SK-N-SH treated with all-trans-retinoic acid at 6 μM for 48 hours (cell line): ENCODE measurements around the gene FGF14.

Source experiments
- ARNTL ChIP-seq: fragments of 450-650 bp; formaldehyde crosslinking; IDR thresholded peaks from 2 replicates; pipeline ENCODE4 v1.5.0; 2020; ENCODE audit warnings: low read depth, mild to moderate bottlenecking, moderate library complexity, borderline replicate concordance
- BACH2 ChIP-seq: fragments of 250-450 bp; sonication (Bioruptor Pico); IDR thresholded peaks from 2 replicates; pipeline ENCODE4 v1.9.0; 2021; ENCODE audit warnings: mild to moderate bottlenecking, borderline replicate concordance
- CSRNP3 ChIP-seq: fragments of 250-450 bp; sonication (Bioruptor Pico); IDR thresholded peaks from 2 replicates; pipeline ENCODE4 v1.5.1; 2021; ENCODE audit warnings: mild to moderate bottlenecking, moderate library complexity
- ISL1 ChIP-seq: fragments of 250-450 bp; sonication (Bioruptor Pico); IDR thresholded peaks from 2 replicates; pipeline ENCODE4 v2.1.2; 2022; ENCODE audit warnings: mild to moderate bottlenecking, moderate library complexity
- PATZ1 ChIP-seq: fragments of 250-450 bp; sonication (Bioruptor Pico); IDR thresholded peaks from 2 replicates; pipeline ENCODE4 v1.8.0; 2020; ENCODE audit warnings: mild to moderate bottlenecking, moderate library complexity, borderline replicate concordance
- RARB ChIP-seq: fragments of 250-450 bp; sonication (Bioruptor Pico); IDR thresholded peaks from 2 replicates; pipeline ENCODE4 v1.8.0; 2021; ENCODE audit warnings: mild to moderate bottlenecking, moderate library complexity
- TCF4 ChIP-seq: fragments of 250-450 bp; sonication (Bioruptor Pico); IDR thresholded peaks from 2 replicates; pipeline ENCODE4 v1.8.0; 2021; ENCODE audit warnings: mild to moderate bottlenecking, moderate library complexity, borderline replicate concordance
- ZC3H10 ChIP-seq: fragments of 250-450 bp; sonication (Bioruptor Pico); IDR thresholded peaks from 2 replicates; pipeline ENCODE4 v1.5.1; 2021; ENCODE audit warnings: mild to moderate bottlenecking, moderate library complexity
- ZFP30 ChIP-seq: fragments of 450-650 bp; formaldehyde crosslinking; IDR thresholded peaks from 2 replicates; pipeline ENCODE4 v1.5.0; 2022; ENCODE audit warnings: mild to moderate bottlenecking, moderate library complexity
- ZNF8 ChIP-seq: fragments of 450-650 bp; formaldehyde crosslinking; IDR thresholded peaks from 2 replicates; pipeline ENCODE4 v1.5.0; 2020; ENCODE audit warnings: mild to moderate bottlenecking, moderate library complexity

- TF ChIP-seq RARB (CRISPR knock-in tag): no peak
- no peak for TF ChIP-seq CSRNP3 (CRISPR knock-in tag)
- no peak for TF ChIP-seq ARNTL
- TF ChIP-seq ISL1 (CRISPR knock-in tag): no peak
- TF ChIP-seq PATZ1: no peak
- no peak for TF ChIP-seq ZC3H10 (CRISPR knock-in tag)
- TF ChIP-seq ZFP30 (CRISPR knock-in tag): no peak
- TF ChIP-seq TCF4 (CRISPR knock-in tag): no peak
- TF ChIP-seq BACH2: no peak
- no peak for TF ChIP-seq ZNF8
These were observed 373.0 kb downstream of the FGF14 start for GRCh38 chr13:102028868-102029267.
